Stimulated activated naive B cell treated with anti-CD40 and anti-IgM and Interleukin-4, amounts not matched to agents 10 μg/mL and 1 μg/mL and 100 μg/mL, for 72 hours (primary cell): ENCODE measurements around the gene PDZRN3.

ENCODE experiments used
- ATAC-seq, 2 donors: fragments of 150-1000 bp; cut with Tn5 transposase; replicated peaks; 2 replicates each; pipeline ENCODE4 v1.10.0; 2021; ENCODE audit warnings: moderate library complexity in 1 of 2
- DNase-seq: peaks from one replicate; pipeline ENCODE4 v3.0.0; 2021
- H3K27ac Mint-ChIP-seq: one replicate; pipeline ENCODE4 v1.8.0; 2022; ENCODE audit warnings: mild to moderate bottlenecking, mixed read lengths
- H3K27me3 Mint-ChIP-seq, 2 donors: one replicate each; pipeline ENCODE4 v1.8.0; 2022; ENCODE audit warnings: mixed read lengths in 2 of 2
- H3K36me3 Mint-ChIP-seq, 2 donors: one replicate each; pipeline ENCODE4 v1.8.0; 2022; ENCODE audit warnings: mixed read lengths in 2 of 2, mild to moderate bottlenecking in 1 of 2
- H3K4me1 Mint-ChIP-seq, 2 donors: one replicate each; pipeline ENCODE4 v1.8.0; 2022; ENCODE audit warnings: mixed read lengths in 2 of 2, mild to moderate bottlenecking in 1 of 2
- H3K4me3 Mint-ChIP-seq, 2 donors: one replicate each; pipeline ENCODE4 v1.8.0; 2022; ENCODE audit warnings: mild to moderate bottlenecking in 2 of 2, mixed read lengths in 2 of 2, moderate library complexity in 1 of 2
- H3K9me3 Mint-ChIP-seq, 2 donors: one replicate each; pipeline ENCODE4 v1.8.0; 2022; ENCODE audit warnings: mixed read lengths in 2 of 2, mild to moderate bottlenecking in 1 of 2

The PDZRN3 gene

DNA sequence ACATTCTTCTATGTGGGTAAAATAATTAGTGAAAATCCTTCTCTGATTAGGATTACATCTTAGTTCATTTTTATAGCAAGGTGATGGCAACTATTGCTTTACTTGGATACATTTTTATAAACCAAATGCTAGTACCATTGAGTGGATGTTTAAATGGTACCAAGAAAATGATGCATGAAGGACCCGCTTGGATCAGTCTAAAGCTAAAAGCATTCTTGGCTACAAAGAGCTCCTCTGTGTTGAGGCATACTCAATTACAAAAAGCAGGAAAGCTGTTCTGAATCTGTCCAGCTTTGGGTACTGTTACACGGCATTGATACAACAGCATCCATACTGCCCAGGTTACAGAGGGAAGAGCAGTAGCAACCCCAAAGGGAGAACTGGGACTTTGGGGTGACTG is 217.2 kb downstream of the PDZRN3 start:
- H3K4me3 Mint-ChIP-seq: no peak overlapping the region
- H3K27me3 Mint-ChIP-seq: peaks cover 0 to 4% of the 10 kb centered on the region in 2 donors
- H3K36me3 Mint-ChIP-seq: no peaks in the 10 kb centered on the region
- no peak for DNase-seq
- no peaks in the 10 kb centered on the region for H3K4me1 Mint-ChIP-seq
- H3K9me3 Mint-ChIP-seq: no peaks in the 10 kb centered on the region
- no peak for ATAC-seq
- no peak overlapping the region for H3K27ac Mint-ChIP-seq

GRCh38 chr3:73405853-73406252 is 218.9 kb downstream of the PDZRN3 start:
- peaks cover 0 to 2% of the 10 kb centered on the region in 2 donors for H3K9me3 Mint-ChIP-seq
- no peaks in the 10 kb centered on the region for H3K4me1 Mint-ChIP-seq
- H3K27ac Mint-ChIP-seq: no peak overlapping the region
- H3K36me3 Mint-ChIP-seq: no peaks in the 10 kb centered on the region
- H3K4me3 Mint-ChIP-seq: no peak overlapping the region
- ATAC-seq (no peak), DNase-seq (no peak)
- peaks cover 0 to 4% of the 10 kb centered on the region in 2 donors for H3K27me3 Mint-ChIP-seq

DNA sequence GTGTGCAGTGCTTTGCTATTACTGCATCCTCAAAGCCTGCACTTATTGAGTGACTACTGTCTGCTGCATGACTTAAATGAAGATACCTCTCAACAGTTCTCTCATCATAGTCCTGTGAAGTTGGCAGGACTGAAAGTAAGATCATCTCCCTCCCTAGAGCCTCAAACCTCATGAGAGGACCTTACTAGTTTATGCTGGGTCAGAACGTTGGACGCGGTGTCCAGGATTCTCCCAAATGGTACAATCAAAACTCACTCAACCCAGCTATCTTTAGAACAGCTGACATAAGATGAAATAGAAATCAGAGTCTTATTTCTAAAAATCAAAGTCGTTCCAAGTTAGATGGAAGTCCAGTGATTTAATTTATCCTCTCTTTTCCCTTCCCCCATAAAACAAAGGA is 219.7 kb downstream of the PDZRN3 start:
- H3K36me3 Mint-ChIP-seq: no peaks in the 10 kb centered on the region
- H3K4me1 Mint-ChIP-seq: no peaks in the 10 kb centered on the region
- no peak for DNase-seq
- H3K4me3 Mint-ChIP-seq: no peak overlapping the region
- H3K27me3 Mint-ChIP-seq: peaks cover 0 to 4% of the 10 kb centered on the region in 2 donors
- peaks cover 0 to 3% of the 10 kb centered on the region in 2 donors for H3K9me3 Mint-ChIP-seq
- H3K27ac Mint-ChIP-seq: no peak overlapping the region
- no peak for ATAC-seq

GRCh38 chr3:73404435-73404834 is 220.3 kb downstream of the PDZRN3 start:
- peaks cover 0 to 4% of the 10 kb centered on the region in 2 donors for H3K27me3 Mint-ChIP-seq
- ATAC-seq (no peak), DNase-seq (no peak)
- H3K4me1 Mint-ChIP-seq: no peaks in the 10 kb centered on the region
- no peaks in the 10 kb centered on the region for H3K36me3 Mint-ChIP-seq
- peaks cover 0 to 3% of the 10 kb centered on the region in 2 donors for H3K9me3 Mint-ChIP-seq
- no peak overlapping the region for H3K27ac Mint-ChIP-seq
- H3K4me3 Mint-ChIP-seq: no peak overlapping the region

GRCh38 chr3:73403444-73403843 is 221.3 kb downstream of the PDZRN3 start:
- no peak overlapping the region for H3K27ac Mint-ChIP-seq
- no peaks in the 10 kb centered on the region for H3K4me1 Mint-ChIP-seq
- no peak for ATAC-seq
- H3K36me3 Mint-ChIP-seq: no peaks in the 10 kb centered on the region
- peaks cover 0 to 4% of the 10 kb centered on the region in 2 donors for H3K27me3 Mint-ChIP-seq
- H3K4me3 Mint-ChIP-seq: no peak overlapping the region
- DNase-seq: no peak
- H3K9me3 Mint-ChIP-seq: peaks cover 0 to 6% of the 10 kb centered on the region in 2 donors

DNA sequence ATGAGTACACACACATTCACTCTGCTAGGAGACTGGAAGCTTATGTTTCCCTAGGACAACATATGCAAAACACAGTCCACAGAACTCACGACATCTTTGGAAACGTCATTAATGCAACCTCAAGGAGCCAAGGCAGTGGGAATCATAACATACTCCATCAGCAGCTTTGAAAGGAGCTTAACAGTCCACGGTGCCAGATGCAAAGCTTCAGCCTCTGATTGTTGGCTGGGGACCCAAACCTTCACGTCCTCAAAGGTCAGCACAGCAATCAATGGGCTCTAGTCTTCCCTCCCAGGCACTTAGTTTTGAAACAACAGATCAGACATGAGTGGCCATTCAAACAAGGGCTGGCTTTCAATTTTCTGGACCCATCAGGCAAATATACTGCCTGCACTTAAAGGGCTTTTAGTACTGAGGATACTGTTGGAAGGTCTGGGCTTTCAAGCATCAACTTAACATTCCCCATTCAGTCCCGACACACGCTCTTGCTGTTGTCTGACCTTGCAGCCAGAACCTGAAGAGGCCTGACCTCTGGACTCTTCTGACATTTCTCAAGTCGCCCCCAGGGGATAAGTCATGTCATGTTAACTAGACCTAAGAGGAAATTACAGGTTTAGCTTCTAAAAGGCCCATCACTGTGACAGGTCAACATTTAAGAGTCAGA is 223.0 kb downstream of the PDZRN3 start:
- no peak overlapping the region for H3K4me3 Mint-ChIP-seq
- H3K9me3 Mint-ChIP-seq: peaks cover 0 to 6% of the 10 kb centered on the region in 2 donors
- H3K36me3 Mint-ChIP-seq: no peaks in the 10 kb centered on the region
- no peaks in the 10 kb centered on the region for H3K4me1 Mint-ChIP-seq
- DNase-seq (no peak), ATAC-seq (no peak)
- H3K27me3 Mint-ChIP-seq: peaks cover 4 to 9% of the 10 kb centered on the region in 2 donors
- H3K27ac Mint-ChIP-seq: no peak overlapping the region

DNA sequence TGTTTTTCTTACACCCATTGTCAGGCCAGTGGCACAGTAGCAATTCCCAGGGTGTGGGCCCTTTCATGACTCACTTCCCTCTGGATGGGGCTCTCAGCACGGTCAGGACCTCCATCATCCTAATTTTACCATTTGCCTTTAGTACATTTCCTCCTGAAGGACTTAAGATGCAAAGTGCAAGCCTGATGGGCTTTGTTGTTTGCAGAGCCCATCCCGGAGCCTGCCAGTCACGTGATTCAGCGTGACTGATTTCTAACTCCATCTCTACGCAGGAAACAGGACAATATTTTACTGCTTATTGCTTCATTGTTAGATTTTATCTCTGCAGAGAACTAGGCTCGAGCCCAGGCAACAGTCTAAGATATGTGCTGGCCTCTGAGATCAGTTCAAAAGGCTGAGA is 223.7 kb downstream of the PDZRN3 start:
- no peak overlapping the region for H3K27ac Mint-ChIP-seq
- ATAC-seq: no peak

GRCh38 chr3:73399666-73400253 is 225.0 kb downstream of the PDZRN3 start:
- Mint-ChIP-seq H3K36me3 (no peaks in the 10 kb centered on the region), H3K4me3 (no peak overlapping the region), H3K27ac (no peak overlapping the region), H3K27me3 (peaks cover 4 to 9% of the 10 kb centered on the region in 2 donors), H3K9me3 (peaks cover 0 to 6% of the 10 kb centered on the region in 2 donors), H3K4me1 (no peaks in the 10 kb centered on the region)
- ATAC-seq: no peak
- no peak for DNase-seq

More for the DNA sequence above, 223.7 kb downstream of the PDZRN3 start:
- peaks cover 4 to 9% of the 10 kb centered on the region in 2 donors for H3K27me3 Mint-ChIP-seq
- peaks cover 0 to 6% of the 10 kb centered on the region in 2 donors for H3K9me3 Mint-ChIP-seq
- no peak overlapping the region for H3K4me3 Mint-ChIP-seq
- H3K4me1 Mint-ChIP-seq: no peaks in the 10 kb centered on the region
- no peak for DNase-seq
- H3K36me3 Mint-ChIP-seq: no peaks in the 10 kb centered on the region

DNA sequence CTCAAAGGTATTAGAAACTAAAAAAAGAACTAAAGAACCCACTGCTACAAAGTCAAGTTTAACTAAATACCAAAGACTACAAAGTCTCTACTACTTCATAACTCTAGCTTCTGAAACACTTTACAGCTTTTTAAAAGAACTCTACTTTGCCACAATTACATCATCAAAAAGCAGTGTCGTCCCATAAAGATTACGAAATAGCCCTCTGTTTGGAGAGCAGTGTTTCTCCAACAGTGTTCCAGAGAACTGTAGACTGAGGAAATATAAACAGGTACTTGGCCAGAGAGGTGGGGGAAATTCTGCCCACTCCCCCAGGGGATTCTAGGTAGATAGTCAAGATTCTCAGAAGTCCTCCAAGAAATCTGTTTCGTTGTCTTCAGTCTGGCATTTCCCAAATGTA is 225.6 kb downstream of the PDZRN3 start:
- Mint-ChIP-seq H3K36me3 (no peaks in the 10 kb centered on the region), H3K27ac (no peak overlapping the region), H3K4me1 (no peaks in the 10 kb centered on the region), H3K4me3 (no peak overlapping the region), H3K9me3 (peaks cover 0 to 6% of the 10 kb centered on the region in 2 donors), H3K27me3 (peaks cover 4 to 9% of the 10 kb centered on the region in 2 donors)
- no peak for ATAC-seq
- DNase-seq: no peak

DNA sequence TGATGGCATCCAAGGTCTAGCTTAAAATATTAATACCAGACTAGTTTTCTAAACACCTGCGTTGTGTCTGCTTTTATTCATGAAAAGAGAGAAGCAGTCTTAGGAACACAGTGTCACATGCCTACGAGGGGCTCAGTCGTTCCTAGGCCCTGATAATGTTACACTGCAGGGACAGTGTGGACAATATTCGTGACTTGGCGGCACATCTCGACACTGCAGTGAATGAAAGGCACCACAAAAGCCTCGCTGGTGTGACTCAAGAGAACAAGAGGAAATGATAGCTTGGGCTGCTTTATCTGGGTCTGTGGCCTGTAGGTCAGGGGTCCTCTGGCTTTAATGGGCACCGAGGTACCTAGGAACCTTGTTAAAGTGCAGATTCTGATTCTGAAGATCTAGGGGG is 226.7 kb downstream of the PDZRN3 start:
- Mint-ChIP-seq H3K9me3 (peaks cover 0 to 6% of the 10 kb centered on the region in 2 donors), H3K4me3 (no peak overlapping the region), H3K27me3 (peaks cover under 1 to 9% of the 10 kb centered on the region in 2 donors), H3K27ac (no peak overlapping the region), H3K4me1 (no peaks in the 10 kb centered on the region), H3K36me3 (no peaks in the 10 kb centered on the region)
- ATAC-seq (no peak), DNase-seq (no peak)

DNA sequence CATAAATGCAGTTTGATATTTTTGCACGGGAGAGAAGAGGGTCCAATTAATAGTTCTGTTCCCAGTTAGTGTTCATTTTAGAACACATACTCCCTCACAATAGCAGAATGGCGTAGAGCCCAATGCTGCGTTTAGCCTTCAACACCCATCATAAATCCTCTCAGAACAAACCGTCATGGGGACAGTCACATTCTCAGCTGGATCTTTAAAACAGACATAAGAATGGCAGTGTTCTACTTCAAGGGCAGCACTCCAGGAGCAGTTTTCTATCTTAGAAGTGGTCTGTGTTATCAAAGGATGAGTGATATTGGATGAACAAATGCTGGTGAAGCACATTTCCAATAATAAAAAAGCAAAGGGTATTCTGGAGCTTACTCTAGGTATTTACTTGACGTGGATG is 230.5 kb downstream of the PDZRN3 start:
- no peak overlapping the region for H3K27ac Mint-ChIP-seq
- DNase-seq (no peak), ATAC-seq (no peak)
- H3K9me3 Mint-ChIP-seq: peaks cover 1 to 2% of the 10 kb centered on the region in 2 donors
- H3K36me3 Mint-ChIP-seq: no peaks in the 10 kb centered on the region
- no peaks in the 10 kb centered on the region for H3K4me1 Mint-ChIP-seq
- peaks cover 0 to 9% of the 10 kb centered on the region in 2 donors for H3K27me3 Mint-ChIP-seq
- H3K4me3 Mint-ChIP-seq: no peak overlapping the region

GRCh38 chr3:73393005-73393404 is 231.7 kb downstream of the PDZRN3 start:
- DNase-seq: no peak
- Mint-ChIP-seq H3K9me3 (peaks cover 0 to 1% of the 10 kb centered on the region in 2 donors), H3K4me1 (no peaks in the 10 kb centered on the region), H3K27ac (no peak overlapping the region), H3K36me3 (no peaks in the 10 kb centered on the region), H3K27me3 (peaks cover 0 to 6% of the 10 kb centered on the region in 2 donors), H3K4me3 (no peak overlapping the region)
- ATAC-seq: no peak

DNA sequence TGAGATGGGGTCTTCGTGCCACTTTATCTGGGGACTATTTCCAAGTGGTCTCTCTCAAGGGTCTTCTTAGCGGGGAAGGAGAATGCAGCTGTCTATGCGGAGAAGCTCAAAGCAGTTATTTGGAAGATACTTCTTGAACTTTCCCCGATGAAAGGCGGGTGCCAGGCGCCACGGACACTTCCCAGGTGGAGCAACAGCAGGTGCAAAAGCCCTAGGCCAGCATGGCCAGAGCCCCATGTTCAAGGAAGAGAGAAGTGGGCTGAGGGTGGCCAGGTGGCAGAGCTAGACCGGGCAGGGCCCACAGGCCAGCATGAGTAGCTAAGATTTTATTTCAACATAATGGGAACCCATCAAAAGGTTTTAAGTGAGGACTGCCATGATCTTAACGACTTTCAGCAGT is 232.8 kb downstream of the PDZRN3 start:
- Mint-ChIP-seq H3K27ac (no peak overlapping the region), H3K9me3 (peaks cover 0 to 1% of the 10 kb centered on the region in 2 donors), H3K27me3 (no peaks in the 10 kb centered on the region), H3K4me3 (no peak overlapping the region), H3K36me3 (no peaks in the 10 kb centered on the region), H3K4me1 (no peaks in the 10 kb centered on the region)
- DNase-seq: no peak
- no peak for ATAC-seq

DNA sequence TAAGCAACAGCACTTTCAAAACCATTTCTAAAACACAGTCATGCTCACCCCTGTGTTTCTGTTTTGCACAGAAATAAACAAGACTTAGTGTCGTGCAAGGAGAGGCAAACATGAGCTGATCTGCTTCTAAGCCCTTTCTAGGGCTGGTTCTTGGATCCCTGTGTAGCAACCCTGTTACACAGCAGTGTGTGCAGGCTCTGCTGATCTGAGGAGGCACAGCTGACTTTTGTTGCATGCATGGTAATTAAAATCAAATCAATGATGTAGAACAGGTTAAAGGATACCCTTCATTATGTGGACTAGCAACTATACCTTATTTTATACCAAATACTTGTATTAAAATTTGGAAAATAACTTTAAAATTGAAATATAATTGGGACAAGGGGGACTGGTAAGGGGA is 234.8 kb downstream of the PDZRN3 start:
- peaks cover 0 to 1% of the 10 kb centered on the region in 2 donors for H3K9me3 Mint-ChIP-seq

GRCh38 chr3:73389117-73389813 is 235.5 kb downstream of the PDZRN3 start:
- H3K27ac Mint-ChIP-seq: no peak overlapping the region
- H3K27me3 Mint-ChIP-seq: no peaks in the 10 kb centered on the region
- DNase-seq (no peak), ATAC-seq (no peak)
- no peaks in the 10 kb centered on the region for H3K36me3 Mint-ChIP-seq
- H3K4me1 Mint-ChIP-seq: no peaks in the 10 kb centered on the region
- peaks cover 0 to 1% of the 10 kb centered on the region in 2 donors for H3K9me3 Mint-ChIP-seq
- no peak overlapping the region for H3K4me3 Mint-ChIP-seq

More for the DNA sequence above, 234.8 kb downstream of the PDZRN3 start:
- Mint-ChIP-seq H3K27me3 (no peaks in the 10 kb centered on the region), H3K36me3 (no peaks in the 10 kb centered on the region), H3K4me3 (no peak overlapping the region), H3K4me1 (no peaks in the 10 kb centered on the region), H3K27ac (no peak overlapping the region)
- DNase-seq: no peak
- no peak for ATAC-seq
